ENCODE data around the gene KIF25. TPM values are rescaled to one million over a fixed set of nuclear protein-coding genes. Genes with fewer than 3 reads are reported as not detected.
"Not testable (repeated sequence)": the region's sequence is repeated elsewhere in the genome, so short reads cannot be mapped to it uniquely, and the experiment has no call there.

The KIF25 gene
- total RNA-seq, 1 donor from 2014 or later, result not detected

GRCh38 chr6:168075787-168076202, 78.3 kb downstream of the KIF25 start:
- TF ChIP-seq CTCF (IDR thresholded peaks at IDR 0.05) (no peak), POLR2A (IDR thresholded peaks at IDR 0.05) (no peak), POLR2AphosphoS5 (IDR thresholded peaks at IDR 0.05; ENCODE audit: insufficient read depth in 1 of 2, low read depth in 1 of 2) (no peak)
- Histone ChIP-seq H3K36me3 (no peaks in the 10 kb centered on the region), H3K4me3 (no peak overlapping the region), H3K27ac (no peak overlapping the region), H3K9me3 (no peaks in the 10 kb centered on the region), H3K4me1 (peaks cover 5% of the 10 kb centered on the region), H3K27me3 (no peaks in the 10 kb centered on the region)
- no peak for DNase-seq (ENCODE audit: extremely low spot score in 2 of 2)
- intact Hi-C loops (cut with DNase I), result no loop called here

- H3K27ac ChIP-seq; intact Hi-C loops (cut with DNase I); H3K4me1 ChIP-seq; H3K4me3 ChIP-seq; DNase-seq (ENCODE audit: extremely low spot score in 2 of 2); H3K36me3 ChIP-seq; H3K27me3 ChIP-seq; H3K9me3 ChIP-seq: not testable (repeated sequence)
Measured at GRCh38 chr6:168077401-168077800, 79.9 kb downstream of the KIF25 start.

- Histone ChIP-seq H3K9me3 (no peaks in the 10 kb centered on the region), H3K27me3 (no peaks in the 10 kb centered on the region), H3K27ac (no peak overlapping the region), H3K4me1 (peaks cover 5% of the 10 kb centered on the region), H3K4me3 (no peak overlapping the region), H3K36me3 (no peaks in the 10 kb centered on the region)
- intact Hi-C loops (cut with DNase I), result no loop called here
- DNase-seq (ENCODE audit: extremely low spot score in 2 of 2), result no peak
- no peak for TF ChIP-seq POLR2AphosphoS5 (IDR thresholded peaks at IDR 0.05; ENCODE audit: insufficient read depth in 1 of 2, low read depth in 1 of 2)
- no peak for TF ChIP-seq CTCF (IDR thresholded peaks at IDR 0.05)
- no peak for TF ChIP-seq POLR2A (IDR thresholded peaks at IDR 0.05)
Measured at GRCh38 chr6:168078175-168078942, 80.9 kb downstream of the KIF25 start.

- Histone ChIP-seq H3K9me3 (no peaks in the 10 kb centered on the region), H3K36me3 (no peaks in the 10 kb centered on the region), H3K27me3 (no peaks in the 10 kb centered on the region), H3K4me3 (no peak within 1 kb of the TSS), H3K4me1 (peaks cover 5% of the 10 kb centered on the region), H3K27ac (no peak within 1 kb of the TSS)
- TF ChIP-seq POLR2A (IDR thresholded peaks at IDR 0.05), result no peak
- no peak for TF ChIP-seq CTCF (IDR thresholded peaks at IDR 0.05)
- no peak for TF ChIP-seq POLR2AphosphoS5 (IDR thresholded peaks at IDR 0.05; ENCODE audit: insufficient read depth in 1 of 2, low read depth in 1 of 2)
- DNase-seq (ENCODE audit: extremely low spot score in 2 of 2), result no peak
- intact Hi-C loops (cut with DNase I), result no loop called here
Measured at GRCh38 chr6:168078943-168079405, 81.5 kb downstream of the KIF25 start, which contains the start of gene FRMD1. TSS of gene FRMD1 (minus strand) at chr6:168079212. CDS start at chr6:168079094, 118 bp downstream.

- Histone ChIP-seq H3K4me1 (peaks cover 5% of the 10 kb centered on the region), H3K9me3 (no peaks in the 10 kb centered on the region), H3K36me3 (no peaks in the 10 kb centered on the region), H3K4me3 (no peak overlapping the region), H3K27ac (no peak overlapping the region), H3K27me3 (no peaks in the 10 kb centered on the region)
- intact Hi-C loops (cut with DNase I), result no loop called here
- TF ChIP-seq POLR2AphosphoS5 (IDR thresholded peaks at IDR 0.05; ENCODE audit: insufficient read depth in 1 of 2, low read depth in 1 of 2), result no peak
- TF ChIP-seq POLR2A (IDR thresholded peaks at IDR 0.05), result no peak
- TF ChIP-seq CTCF (IDR thresholded peaks at IDR 0.05), result no peak
- no peak for DNase-seq (ENCODE audit: extremely low spot score in 2 of 2)
Measured at GRCh38 chr6:168080393-168081077, 83.1 kb downstream of the KIF25 start.

Measured in vagina (tissue), 2 donors.